HepG2 (cell line): Measurements from ENCODE around the gene CTAGE9. TPM values are rescaled to one million over a fixed set of nuclear protein-coding genes. Genes with fewer than 3 reads are reported as not detected.

ENCODE experiments used
- ATM ChIP-seq: fragments of 450-650 bp; IDR thresholded peaks from 2 replicates; pipeline ENCODE4 v1.7.1; 2017; ENCODE audit warnings: mild to moderate bottlenecking, borderline replicate concordance
- CREBL2 ChIP-seq: sonication (generic); formaldehyde crosslinking; IDR thresholded peaks from 2 replicates; pipeline ENCODE4 v1.8.1; 2023; ENCODE audit warnings: missing genetic modification reagents, mild to moderate bottlenecking, borderline replicate concordance
- DNMT3B ChIP-seq: conservative IDR thresholded peaks from 2 replicates; pipeline ENCODE4 v1.6.1; 2016; ENCODE audit warnings: missing biosample characterization, control low read depth
- IRF2 ChIP-seq: IDR thresholded peaks from 2 replicates; pipeline ENCODE4 v1.6.1; 2018; ENCODE audit warnings: missing genetic modification reagents, missing compliant biosample characterization
- SCMH1 ChIP-seq: sonication (generic); formaldehyde crosslinking; IDR thresholded peaks from 2 replicates; pipeline ENCODE4 v1.9.0; 2021; ENCODE audit warnings: missing genetic modification reagents, mild to moderate bottlenecking, borderline replicate concordance
- SP4 ChIP-seq: sonication (generic); formaldehyde crosslinking; IDR thresholded peaks from 2 replicates; pipeline ENCODE4 v1.8.1; 2023; ENCODE audit warnings: mild to moderate bottlenecking, missing genetic modification reagents
- ZNF589 ChIP-seq: sonication (generic); formaldehyde crosslinking; conservative IDR thresholded peaks from 2 replicates; pipeline ENCODE4 v1.8.0; 2022; ENCODE audit warnings: mild to moderate bottlenecking, moderate library complexity, missing genetic modification reagents
- ZNF598 ChIP-seq: sonication (generic); formaldehyde crosslinking; IDR thresholded peaks from 2 replicates; pipeline ENCODE4 v1.5.1; 2020; ENCODE audit warnings: mild to moderate bottlenecking, missing genetic modification reagents, borderline replicate concordance
- polyA plus RNA-seq, 8 experiments: library from polyadenylated mRNA; depleted of rRNA in 3 of 8; stranded (reverse) in 7 of 8; unstranded in 1 of 8; fragments of >200 nt; fragmentation: Illumina TruSeq in 4 of 8; extraction: Trizol in 4 of 8; gene quantifications; 2 replicates each; pipeline versions ENCODE4 v1.2.1 to v1.2.3, GENCODE V29; 2011 to 2016; ENCODE audit warnings: low read depth in 4 of 8, missing spikeins in 1 of 8, mixed read lengths in 1 of 8; ENCODE audit not compliant: insufficient read depth in 1 of 8
- total RNA-seq, 5 experiments: library from RNA; depleted of rRNA; stranded (reverse); fragments of >200 nt; fragmentation: Illumina TruSeq; extraction: Trizol; gene quantifications; 2 replicates each; pipeline ENCODE4 v1.2.3, GENCODE V29; 2016; ENCODE audit warnings: low read depth in 1 of 5
- TF ChIP-seq, protein P1 (sequence below): IDR thresholded peaks from 2 replicates; pipeline ENCODE4 v1.6.1; 2016; ENCODE audit warnings: low read depth, missing genetic modification reagents, missing compliant biosample characterization
- TF ChIP-seq, protein P2 (sequence below): sonication (generic); IDR thresholded peaks from 2 replicates; pipeline ENCODE4 v1.6.1; 2016; ENCODE audit warnings: low read depth, borderline replicate concordance
- TF ChIP-seq, protein P3 (sequence below): sonication (generic); formaldehyde crosslinking; IDR thresholded peaks from 2 replicates; pipeline ENCODE4 v1.4.0; 2020; ENCODE audit warnings: missing genetic modification reagents

CTAGE9 gene
- total and polyA plus RNA-seq, 2 of the 13 experiments (the other 11 are each of a cell fraction or from before 2014, with no cell fraction given) = not detected

DNA sequence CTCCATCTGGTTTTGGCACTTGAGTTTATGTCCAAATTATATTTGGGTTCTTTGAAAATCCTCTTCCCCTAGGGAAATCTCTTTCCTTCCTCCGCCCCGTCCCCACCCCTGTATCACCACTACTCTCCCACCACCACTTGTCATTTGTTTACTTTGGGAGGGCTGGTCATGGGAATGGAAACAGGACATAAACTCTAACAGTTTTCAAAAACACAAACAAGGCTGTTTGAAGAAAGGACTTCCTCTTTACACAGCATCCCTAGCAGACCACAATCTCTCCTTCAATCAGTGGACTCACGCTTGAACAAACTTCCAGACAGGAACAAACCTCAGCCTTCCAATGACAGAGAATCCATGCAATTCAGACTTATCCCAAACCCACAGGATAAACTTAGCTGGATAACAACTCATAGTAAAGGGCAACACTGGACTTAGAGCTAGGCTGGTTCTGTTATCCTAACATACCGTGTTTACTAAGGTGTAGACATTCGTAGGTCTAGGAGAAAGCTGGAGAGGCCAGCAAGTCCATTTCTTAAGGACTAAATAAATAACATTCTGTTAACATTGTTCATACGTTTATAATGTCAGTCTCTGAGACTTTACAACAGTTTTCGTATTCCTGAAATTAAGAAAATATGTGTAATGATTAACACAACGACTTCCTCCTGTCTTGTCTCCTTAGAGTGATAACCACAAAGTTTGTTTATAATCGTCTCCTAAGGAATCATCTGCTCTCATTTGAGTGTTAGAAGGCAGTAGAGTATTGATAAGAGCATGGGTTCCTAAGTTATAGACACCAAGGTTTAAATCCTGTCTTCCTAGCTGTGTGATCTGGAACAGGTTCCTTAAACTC is 44.1 kb upstream of the CTAGE9 start (continued):
- TF ChIP-seq, protein P1, sequence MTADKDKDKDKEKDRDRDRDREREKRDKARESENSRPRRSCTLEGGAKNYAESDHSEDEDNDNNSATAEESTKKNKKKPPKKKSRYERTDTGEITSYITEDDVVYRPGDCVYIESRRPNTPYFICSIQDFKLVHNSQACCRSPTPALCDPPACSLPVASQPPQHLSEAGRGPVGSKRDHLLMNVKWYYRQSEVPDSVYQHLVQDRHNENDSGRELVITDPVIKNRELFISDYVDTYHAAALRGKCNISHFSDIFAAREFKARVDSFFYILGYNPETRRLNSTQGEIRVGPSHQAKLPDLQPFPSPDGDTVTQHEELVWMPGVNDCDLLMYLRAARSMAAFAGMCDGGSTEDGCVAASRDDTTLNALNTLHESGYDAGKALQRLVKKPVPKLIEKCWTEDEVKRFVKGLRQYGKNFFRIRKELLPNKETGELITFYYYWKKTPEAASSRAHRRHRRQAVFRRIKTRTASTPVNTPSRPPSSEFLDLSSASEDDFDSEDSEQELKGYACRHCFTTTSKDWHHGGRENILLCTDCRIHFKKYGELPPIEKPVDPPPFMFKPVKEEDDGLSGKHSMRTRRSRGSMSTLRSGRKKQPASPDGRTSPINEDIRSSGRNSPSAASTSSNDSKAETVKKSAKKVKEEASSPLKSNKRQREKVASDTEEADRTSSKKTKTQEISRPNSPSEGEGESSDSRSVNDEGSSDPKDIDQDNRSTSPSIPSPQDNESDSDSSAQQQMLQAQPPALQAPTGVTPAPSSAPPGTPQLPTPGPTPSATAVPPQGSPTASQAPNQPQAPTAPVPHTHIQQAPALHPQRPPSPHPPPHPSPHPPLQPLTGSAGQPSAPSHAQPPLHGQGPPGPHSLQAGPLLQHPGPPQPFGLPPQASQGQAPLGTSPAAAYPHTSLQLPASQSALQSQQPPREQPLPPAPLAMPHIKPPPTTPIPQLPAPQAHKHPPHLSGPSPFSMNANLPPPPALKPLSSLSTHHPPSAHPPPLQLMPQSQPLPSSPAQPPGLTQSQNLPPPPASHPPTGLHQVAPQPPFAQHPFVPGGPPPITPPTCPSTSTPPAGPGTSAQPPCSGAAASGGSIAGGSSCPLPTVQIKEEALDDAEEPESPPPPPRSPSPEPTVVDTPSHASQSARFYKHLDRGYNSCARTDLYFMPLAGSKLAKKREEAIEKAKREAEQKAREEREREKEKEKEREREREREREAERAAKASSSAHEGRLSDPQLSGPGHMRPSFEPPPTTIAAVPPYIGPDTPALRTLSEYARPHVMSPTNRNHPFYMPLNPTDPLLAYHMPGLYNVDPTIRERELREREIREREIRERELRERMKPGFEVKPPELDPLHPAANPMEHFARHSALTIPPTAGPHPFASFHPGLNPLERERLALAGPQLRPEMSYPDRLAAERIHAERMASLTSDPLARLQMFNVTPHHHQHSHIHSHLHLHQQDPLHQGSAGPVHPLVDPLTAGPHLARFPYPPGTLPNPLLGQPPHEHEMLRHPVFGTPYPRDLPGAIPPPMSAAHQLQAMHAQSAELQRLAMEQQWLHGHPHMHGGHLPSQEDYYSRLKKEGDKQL (CRISPR knock-in tag) = peak; percentile 90
- TF ChIP-seq, protein P2, sequence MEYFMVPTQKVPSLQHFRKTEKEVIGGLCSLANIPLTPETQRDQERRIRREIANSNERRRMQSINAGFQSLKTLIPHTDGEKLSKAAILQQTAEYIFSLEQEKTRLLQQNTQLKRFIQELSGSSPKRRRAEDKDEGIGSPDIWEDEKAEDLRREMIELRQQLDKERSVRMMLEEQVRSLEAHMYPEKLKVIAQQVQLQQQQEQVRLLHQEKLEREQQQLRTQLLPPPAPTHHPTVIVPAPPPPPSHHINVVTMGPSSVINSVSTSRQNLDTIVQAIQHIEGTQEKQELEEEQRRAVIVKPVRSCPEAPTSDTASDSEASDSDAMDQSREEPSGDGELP = peak; percentile 70; the same call in 1 of the 2 replicates
- TF ChIP-seq ZNF598 (CRISPR knock-in tag) = no peak
- no peak for TF ChIP-seq SCMH1
- TF ChIP-seq DNMT3B = peak; percentile 83; the same call in 1 of the 2 replicates
- TF ChIP-seq SP4 (CRISPR knock-in tag) = no peak
- TF ChIP-seq, protein P3, sequence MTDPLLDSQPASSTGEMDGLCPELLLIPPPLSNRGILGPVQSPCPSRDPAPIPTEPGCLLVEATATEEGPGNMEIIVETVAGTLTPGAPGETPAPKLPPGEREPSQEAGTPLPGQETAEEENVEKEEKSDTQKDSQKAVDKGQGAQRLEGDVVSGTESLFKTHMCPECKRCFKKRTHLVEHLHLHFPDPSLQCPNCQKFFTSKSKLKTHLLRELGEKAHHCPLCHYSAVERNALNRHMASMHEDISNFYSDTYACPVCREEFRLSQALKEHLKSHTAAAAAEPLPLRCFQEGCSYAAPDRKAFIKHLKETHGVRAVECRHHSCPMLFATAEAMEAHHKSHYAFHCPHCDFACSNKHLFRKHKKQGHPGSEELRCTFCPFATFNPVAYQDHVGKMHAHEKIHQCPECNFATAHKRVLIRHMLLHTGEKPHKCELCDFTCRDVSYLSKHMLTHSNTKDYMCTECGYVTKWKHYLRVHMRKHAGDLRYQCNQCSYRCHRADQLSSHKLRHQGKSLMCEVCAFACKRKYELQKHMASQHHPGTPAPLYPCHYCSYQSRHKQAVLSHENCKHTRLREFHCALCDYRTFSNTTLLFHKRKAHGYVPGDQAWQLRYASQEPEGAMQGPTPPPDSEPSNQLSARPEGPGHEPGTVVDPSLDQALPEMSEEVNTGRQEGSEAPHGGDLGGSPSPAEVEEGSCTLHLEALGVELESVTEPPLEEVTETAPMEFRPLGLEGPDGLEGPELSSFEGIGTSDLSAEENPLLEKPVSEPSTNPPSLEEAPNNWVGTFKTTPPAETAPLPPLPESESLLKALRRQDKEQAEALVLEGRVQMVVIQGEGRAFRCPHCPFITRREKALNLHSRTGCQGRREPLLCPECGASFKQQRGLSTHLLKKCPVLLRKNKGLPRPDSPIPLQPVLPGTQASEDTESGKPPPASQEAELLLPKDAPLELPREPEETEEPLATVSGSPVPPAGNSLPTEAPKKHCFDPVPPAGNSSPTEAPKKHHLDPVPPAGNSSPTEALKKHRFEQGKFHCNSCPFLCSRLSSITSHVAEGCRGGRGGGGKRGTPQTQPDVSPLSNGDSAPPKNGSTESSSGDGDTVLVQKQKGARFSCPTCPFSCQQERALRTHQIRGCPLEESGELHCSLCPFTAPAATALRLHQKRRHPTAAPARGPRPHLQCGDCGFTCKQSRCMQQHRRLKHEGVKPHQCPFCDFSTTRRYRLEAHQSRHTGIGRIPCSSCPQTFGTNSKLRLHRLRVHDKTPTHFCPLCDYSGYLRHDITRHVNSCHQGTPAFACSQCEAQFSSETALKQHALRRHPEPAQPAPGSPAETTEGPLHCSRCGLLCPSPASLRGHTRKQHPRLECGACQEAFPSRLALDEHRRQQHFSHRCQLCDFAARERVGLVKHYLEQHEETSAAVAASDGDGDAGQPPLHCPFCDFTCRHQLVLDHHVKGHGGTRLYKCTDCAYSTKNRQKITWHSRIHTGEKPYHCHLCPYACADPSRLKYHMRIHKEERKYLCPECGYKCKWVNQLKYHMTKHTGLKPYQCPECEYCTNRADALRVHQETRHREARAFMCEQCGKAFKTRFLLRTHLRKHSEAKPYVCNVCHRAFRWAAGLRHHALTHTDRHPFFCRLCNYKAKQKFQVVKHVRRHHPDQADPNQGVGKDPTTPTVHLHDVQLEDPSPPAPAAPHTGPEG (CRISPR knock-in tag) = no peak
- TF ChIP-seq ZNF589 (CRISPR knock-in tag) = no peak
- TF ChIP-seq ATM = no peak
- peak; percentile 78 for TF ChIP-seq IRF2 (CRISPR knock-in tag)
- TF ChIP-seq CREBL2 (CRISPR knock-in tag) = no peak
